A549 (cell line): ENCODE results near the gene SHCBP1L. TPM values are rescaled to one million over a fixed set of nuclear protein-coding genes. Genes with fewer than 3 reads are reported as not detected.

Source experiments
- ATAC-seq, 2 experiments: fragments of 200-7000 bp in 1 of 2; fragments of >200 bp in 1 of 2; cut with Nextera tagmentation in 1 of 2; cut with Tn5 transposase in 1 of 2; 3 replicates each; pipeline versions ENCODE4 v1.8.0 to v1.9.1; 2018 to 2020; ENCODE audit warnings: mild to moderate bottlenecking in 1 of 2, moderate library complexity in 1 of 2
- CTCF ChIA-PET: fragments of 300-600 bp; sonication (Branson Sonifier 250); formaldehyde crosslinking; extraction: SDS; loops from one replicate; lab custom pipeline; 2021; ENCODE audit warnings: antibody characterized with exemption, inconsistent platforms; lab: Yijun Ruan, JAX
- POLR2A ChIA-PET: fragments of 350-600 bp; formaldehyde crosslinking; extraction: SDS; loops from one replicate; lab custom pipeline; 2021; ENCODE audit warnings: antibody characterized with exemption, inconsistent platforms; lab: Yijun Ruan, JAX
- DNase-seq, 2 experiments: peaks; one replicate each; pipeline versions ENCODE4 v3.0.0 to v3.0.0-alpha.2; 2011 to 2016; ENCODE audit warnings: low read depth in 1 of 2, low spot score in 1 of 2
- FAIRE-seq: peaks from 2 replicates; lab custom pipeline; 2011; peaks lifted over from hg19 to GRCh38; lab: Jason Lieb, UNC
- H3K27ac ChIP-seq, 2 experiments: fragments of >200 bp; sonication (Bioruptor Twin); formaldehyde crosslinking; 3 replicates each; pipeline ENCODE4 v1.5.1; 2016 to 2017
- H3K4me1 ChIP-seq: fragments of >200 bp; sonication (Bioruptor Twin); formaldehyde crosslinking; 3 replicates; pipeline ENCODE4 v1.6.1; 2016
- H3K4me2 ChIP-seq: fragments of >200 bp; sonication (Bioruptor Twin); formaldehyde crosslinking; 3 replicates; pipeline ENCODE4 v1.6.1; 2016
- H3K4me3 ChIP-seq: fragments of >200 bp; sonication (Bioruptor Twin); formaldehyde crosslinking; 3 replicates; pipeline ENCODE4 v1.5.1; 2016
- H3K9me3 ChIP-seq: fragments of >200 bp; sonication (Bioruptor Twin); formaldehyde crosslinking; 3 replicates; pipeline ENCODE4 v1.6.1; 2016
- ELK1 ChIP-seq: fragments of 150-350 bp; IDR thresholded peaks from 2 replicates; pipeline ENCODE4 v1.6.1; 2014; ENCODE audit warnings: low read depth, mild to moderate bottlenecking, low read length
- EP300 ChIP-seq, 2 experiments: fragments of >200 bp; sonication (Bioruptor Twin); formaldehyde crosslinking; IDR thresholded peaks; 2 replicates in 1 of 2; 3 replicates in 1 of 2; pipeline ENCODE4 v1.6.1; 2016 to 2017
- FOSB ChIP-seq: fragments of 250-450 bp; sonication (Bioruptor Pico); IDR thresholded peaks from 2 replicates; pipeline ENCODE4 v1.5.0; 2020; ENCODE audit warnings: mild to moderate bottlenecking, moderate library complexity
- GATA3 ChIP-seq: IDR thresholded peaks from 2 replicates; pipeline ENCODE4 v1.6.1; 2012; ENCODE audit warnings: borderline replicate concordance
- HES2 ChIP-seq: fragments of >200 bp; sonication (Bioruptor Twin); formaldehyde crosslinking; IDR thresholded peaks from 2 replicates; pipeline ENCODE4 v1.6.1; 2016
- HEYL ChIP-seq: fragments of 250-450 bp; sonication (Bioruptor Pico); IDR thresholded peaks from 2 replicates; pipeline ENCODE4 v1.8.0; 2021; ENCODE audit warnings: mild to moderate bottlenecking, moderate library complexity
- HOXA7 ChIP-seq: fragments of 250-450 bp; sonication (Bioruptor Pico); IDR thresholded peaks from 2 replicates; pipeline ENCODE4 v1.5.0; 2020; ENCODE audit warnings: mild to moderate bottlenecking, moderate library complexity
- MAFK ChIP-seq: fragments of 450-650 bp; IDR thresholded peaks from 2 replicates; pipeline ENCODE4 v1.6.1; 2014; ENCODE audit not compliant: partially characterized antibody
- MYC ChIP-seq: IDR thresholded peaks from 2 replicates; pipeline ENCODE4 v1.6.1; 2012; ENCODE audit warnings: mild to moderate bottlenecking, inconsistent platforms, low read length, improper control_type of control experiment, borderline replicate concordance
- NFE2L2 ChIP-seq: fragments of 150-350 bp; conservative IDR thresholded peaks from 2 replicates; pipeline ENCODE4 v1.6.1; 2014; ENCODE audit warnings: low read length
- PHF8 ChIP-seq: fragments of 200-600 bp; sonication (generic); IDR thresholded peaks from 2 replicates; pipeline ENCODE4 v1.6.1; 2016; ENCODE audit warnings: low read depth, mild to moderate bottlenecking, antibody characterized with exemption, moderate library complexity, borderline replicate concordance
- RAD21 ChIP-seq, 2 experiments: fragments of >200 bp in 1 of 2; sonication (Bioruptor Twin) in 1 of 2; formaldehyde crosslinking in 1 of 2; IDR thresholded peaks in 1 of 2; conservative IDR thresholded peaks in 1 of 2; 2 replicates in 1 of 2; 3 replicates in 1 of 2; pipeline ENCODE4 v1.6.1; 2012 to 2018; ENCODE audit warnings: inconsistent platforms in 1 of 2
- RFX5 ChIP-seq: fragments of 450-650 bp; IDR thresholded peaks from 2 replicates; pipeline ENCODE4 v1.7.1; 2014; ENCODE audit warnings: antibody characterized with exemption, mild to moderate bottlenecking, moderate library complexity
- RNF2 ChIP-seq: fragments of 200-600 bp; sonication (generic); IDR thresholded peaks from 2 replicates; pipeline ENCODE4 v1.6.1; 2016; ENCODE audit warnings: low read depth, mild to moderate bottlenecking, antibody characterized with exemption, moderate library complexity, borderline replicate concordance
- ZC3H11A ChIP-seq: fragments of 450-650 bp; IDR thresholded peaks from 2 replicates; pipeline ENCODE4 v1.6.1; 2014; ENCODE audit warnings: antibody characterized with exemption, mild to moderate bottlenecking
- ZNF302 ChIP-seq: fragments of 250-450 bp; sonication (Bioruptor Pico); IDR thresholded peaks from 2 replicates; pipeline ENCODE4 v1.9.0; 2021; ENCODE audit warnings: inconsistent platforms, mild to moderate bottlenecking, moderate library complexity
- WGBS: methylation state at CpG from one replicate; pipeline ENCODE4 v1.1.6; 2017; ENCODE audit errors: missing lambda C conversion rate; 5-methylcytosine and 5-hydroxymethylcytosine counted together
- polyA plus RNA-seq, 4 experiments: library from polyadenylated mRNA; depleted of rRNA in 3 of 4; stranded (reverse); fragments of >200 nt; fragmentation: RNase III in 1 of 4; extraction: RNeasy Plus Mini Kit Qiagen cat#74134 plus additional on column Dnase treatment in 1 of 4; gene quantifications; 2 replicates in 3 of 4; 3 replicates in 1 of 4; pipeline ENCODE4 v1.2.3, GENCODE V29; 2011 to 2017
- TF ChIP-seq, protein P1 (sequence below): IDR thresholded peaks from 2 replicates; pipeline ENCODE4 v1.6.1; 2012
- TF ChIP-seq, protein P2 (sequence below): fragments of >200 bp; sonication (Bioruptor Twin); formaldehyde crosslinking; IDR thresholded peaks from 3 replicates; pipeline ENCODE4 v1.5.1; 2016
- TF ChIP-seq, protein P3 (sequence below): fragments of 450-650 bp; IDR thresholded peaks from 2 replicates; pipeline ENCODE4 v1.6.1; 2014; ENCODE audit warnings: antibody characterized with exemption
- TF ChIP-seq, protein P4 (sequence below): IDR thresholded peaks from 2 replicates; pipeline ENCODE4 v1.6.1; 2012
- TF ChIP-seq, protein P5 (sequence below): fragments of 200-600 bp; sonication (generic); IDR thresholded peaks from 2 replicates; pipeline ENCODE4 v1.6.1; 2016; ENCODE audit warnings: antibody characterized with exemption, mild to moderate bottlenecking, moderate library complexity

SHCBP1L gene
- polyA plus RNA-seq, 2 of the 4 experiments (the other 2 are of a cell fraction): not detected

GRCh38 chr1:182885591-182885990 is 67.4 kb downstream of the SHCBP1L start:
- H3K4me1 ChIP-seq: no peaks in the 10 kb centered on the region
- CTCF ChIA-PET: interaction anchor here (1.7 kb wide), 1 partner anchor 10 kb away, joined by 5 read pairs; no protein-coding TSS in a partner anchor
- 94% methylated on average over 3 of the region's 3 CpGs for WGBS
- DNase-seq: no peak
- ATAC-seq: no peak
- no peak for FAIRE-seq
- H3K27ac ChIP-seq: no peak overlapping the region
- POLR2A ChIA-PET: no interaction called here
- no peak overlapping the region for H3K4me2 ChIP-seq
- no peak for TF ChIP-seq GATA3
- no peak for TF ChIP-seq ELK1
- TF ChIP-seq, protein P1, sequence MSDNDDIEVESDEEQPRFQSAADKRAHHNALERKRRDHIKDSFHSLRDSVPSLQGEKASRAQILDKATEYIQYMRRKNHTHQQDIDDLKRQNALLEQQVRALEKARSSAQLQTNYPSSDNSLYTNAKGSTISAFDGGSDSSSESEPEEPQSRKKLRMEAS: no peak
- no peak overlapping the region for H3K4me3 ChIP-seq
- H3K9me3 ChIP-seq: no peaks in the 10 kb centered on the region

- ChIA-PET POLR2A (interaction anchor here (1.0 kb wide), 1 partner anchor 196 kb away, joined by 3 read pairs; no protein-coding TSS in a partner anchor), CTCF (interaction anchor here (1.7 kb wide), 1 partner anchor 9 kb away, joined by 5 read pairs; no protein-coding TSS in a partner anchor)
- Histone ChIP-seq H3K4me1 (no peaks in the 10 kb centered on the region), H3K27ac (no peak overlapping the region), H3K4me3 (no peak overlapping the region), H3K9me3 (no peaks in the 10 kb centered on the region), H3K4me2 (no peak overlapping the region)
- TF ChIP-seq, protein P2, sequence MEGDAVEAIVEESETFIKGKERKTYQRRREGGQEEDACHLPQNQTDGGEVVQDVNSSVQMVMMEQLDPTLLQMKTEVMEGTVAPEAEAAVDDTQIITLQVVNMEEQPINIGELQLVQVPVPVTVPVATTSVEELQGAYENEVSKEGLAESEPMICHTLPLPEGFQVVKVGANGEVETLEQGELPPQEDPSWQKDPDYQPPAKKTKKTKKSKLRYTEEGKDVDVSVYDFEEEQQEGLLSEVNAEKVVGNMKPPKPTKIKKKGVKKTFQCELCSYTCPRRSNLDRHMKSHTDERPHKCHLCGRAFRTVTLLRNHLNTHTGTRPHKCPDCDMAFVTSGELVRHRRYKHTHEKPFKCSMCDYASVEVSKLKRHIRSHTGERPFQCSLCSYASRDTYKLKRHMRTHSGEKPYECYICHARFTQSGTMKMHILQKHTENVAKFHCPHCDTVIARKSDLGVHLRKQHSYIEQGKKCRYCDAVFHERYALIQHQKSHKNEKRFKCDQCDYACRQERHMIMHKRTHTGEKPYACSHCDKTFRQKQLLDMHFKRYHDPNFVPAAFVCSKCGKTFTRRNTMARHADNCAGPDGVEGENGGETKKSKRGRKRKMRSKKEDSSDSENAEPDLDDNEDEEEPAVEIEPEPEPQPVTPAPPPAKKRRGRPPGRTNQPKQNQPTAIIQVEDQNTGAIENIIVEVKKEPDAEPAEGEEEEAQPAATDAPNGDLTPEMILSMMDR: no peak
- TF ChIP-seq RNF2: no peak
- TF ChIP-seq ZNF302 (CRISPR knock-in tag): no peak
- TF ChIP-seq, protein P3, sequence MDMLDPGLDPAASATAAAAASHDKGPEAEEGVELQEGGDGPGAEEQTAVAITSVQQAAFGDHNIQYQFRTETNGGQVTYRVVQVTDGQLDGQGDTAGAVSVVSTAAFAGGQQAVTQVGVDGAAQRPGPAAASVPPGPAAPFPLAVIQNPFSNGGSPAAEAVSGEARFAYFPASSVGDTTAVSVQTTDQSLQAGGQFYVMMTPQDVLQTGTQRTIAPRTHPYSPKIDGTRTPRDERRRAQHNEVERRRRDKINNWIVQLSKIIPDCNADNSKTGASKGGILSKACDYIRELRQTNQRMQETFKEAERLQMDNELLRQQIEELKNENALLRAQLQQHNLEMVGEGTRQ: no peak
- TF ChIP-seq HOXA7 (CRISPR knock-in tag): no peak
- no peak for TF ChIP-seq FOSB (CRISPR knock-in tag)
- TF ChIP-seq PHF8: no peak
- no peak for TF ChIP-seq MYC
- no peak for TF ChIP-seq HES2
- TF ChIP-seq HEYL: no peak
- TF ChIP-seq MAFK: no peak
- TF ChIP-seq, protein P4, sequence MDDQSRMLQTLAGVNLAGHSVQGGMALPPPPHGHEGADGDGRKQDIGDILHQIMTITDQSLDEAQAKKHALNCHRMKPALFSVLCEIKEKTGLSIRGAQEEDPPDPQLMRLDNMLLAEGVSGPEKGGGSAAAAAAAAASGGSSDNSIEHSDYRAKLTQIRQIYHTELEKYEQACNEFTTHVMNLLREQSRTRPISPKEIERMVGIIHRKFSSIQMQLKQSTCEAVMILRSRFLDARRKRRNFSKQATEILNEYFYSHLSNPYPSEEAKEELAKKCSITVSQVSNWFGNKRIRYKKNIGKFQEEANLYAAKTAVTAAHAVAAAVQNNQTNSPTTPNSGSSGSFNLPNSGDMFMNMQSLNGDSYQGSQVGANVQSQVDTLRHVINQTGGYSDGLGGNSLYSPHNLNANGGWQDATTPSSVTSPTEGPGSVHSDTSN: no peak
- no peak for TF ChIP-seq ZC3H11A
- TF ChIP-seq NFE2L2: no peak
- no peak for TF ChIP-seq RAD21 (conservative IDR thresholded peaks at IDR 0.05 in 1 of 2, IDR thresholded peaks at IDR 0.05 in 1 of 2)
- TF ChIP-seq, protein P5, sequence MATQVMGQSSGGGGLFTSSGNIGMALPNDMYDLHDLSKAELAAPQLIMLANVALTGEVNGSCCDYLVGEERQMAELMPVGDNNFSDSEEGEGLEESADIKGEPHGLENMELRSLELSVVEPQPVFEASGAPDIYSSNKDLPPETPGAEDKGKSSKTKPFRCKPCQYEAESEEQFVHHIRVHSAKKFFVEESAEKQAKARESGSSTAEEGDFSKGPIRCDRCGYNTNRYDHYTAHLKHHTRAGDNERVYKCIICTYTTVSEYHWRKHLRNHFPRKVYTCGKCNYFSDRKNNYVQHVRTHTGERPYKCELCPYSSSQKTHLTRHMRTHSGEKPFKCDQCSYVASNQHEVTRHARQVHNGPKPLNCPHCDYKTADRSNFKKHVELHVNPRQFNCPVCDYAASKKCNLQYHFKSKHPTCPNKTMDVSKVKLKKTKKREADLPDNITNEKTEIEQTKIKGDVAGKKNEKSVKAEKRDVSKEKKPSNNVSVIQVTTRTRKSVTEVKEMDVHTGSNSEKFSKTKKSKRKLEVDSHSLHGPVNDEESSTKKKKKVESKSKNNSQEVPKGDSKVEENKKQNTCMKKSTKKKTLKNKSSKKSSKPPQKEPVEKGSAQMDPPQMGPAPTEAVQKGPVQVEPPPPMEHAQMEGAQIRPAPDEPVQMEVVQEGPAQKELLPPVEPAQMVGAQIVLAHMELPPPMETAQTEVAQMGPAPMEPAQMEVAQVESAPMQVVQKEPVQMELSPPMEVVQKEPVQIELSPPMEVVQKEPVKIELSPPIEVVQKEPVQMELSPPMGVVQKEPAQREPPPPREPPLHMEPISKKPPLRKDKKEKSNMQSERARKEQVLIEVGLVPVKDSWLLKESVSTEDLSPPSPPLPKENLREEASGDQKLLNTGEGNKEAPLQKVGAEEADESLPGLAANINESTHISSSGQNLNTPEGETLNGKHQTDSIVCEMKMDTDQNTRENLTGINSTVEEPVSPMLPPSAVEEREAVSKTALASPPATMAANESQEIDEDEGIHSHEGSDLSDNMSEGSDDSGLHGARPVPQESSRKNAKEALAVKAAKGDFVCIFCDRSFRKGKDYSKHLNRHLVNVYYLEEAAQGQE: no peak
- no peak for TF ChIP-seq RFX5
- no peak for TF ChIP-seq EP300 (IDR thresholded peaks at IDR 0.05)
- no peak for ATAC-seq
- DNase-seq: no peak
- FAIRE-seq: no peak
Measured at GRCh38 chr1:182884872-182885271, 68.1 kb downstream of the SHCBP1L start.
